Upper lobe of left lung (tissue), 4 donors: ENCODE data around the gene PWP1.

Experiments
- POLR2A ChIP-seq, 4 donors: fragments of 450-650 bp; IDR thresholded peaks; one replicate each; pipeline ENCODE4 v1.5.1; 2016 to 2017; ENCODE audit warnings: antibody characterized with exemption in 4 of 4, mild to moderate bottlenecking in 2 of 4
- TF ChIP-seq, protein P1 (sequence below), 6 experiments: fragments of 450-650 bp in 4 of 6; fragments of 200-600 bp in 2 of 6; sonication (generic) in 2 of 6; IDR thresholded peaks; one replicate each; pipeline ENCODE4 v1.5.1; 2016 to 2019; ENCODE audit warnings: antibody characterized with exemption in 6 of 6

DNA sequence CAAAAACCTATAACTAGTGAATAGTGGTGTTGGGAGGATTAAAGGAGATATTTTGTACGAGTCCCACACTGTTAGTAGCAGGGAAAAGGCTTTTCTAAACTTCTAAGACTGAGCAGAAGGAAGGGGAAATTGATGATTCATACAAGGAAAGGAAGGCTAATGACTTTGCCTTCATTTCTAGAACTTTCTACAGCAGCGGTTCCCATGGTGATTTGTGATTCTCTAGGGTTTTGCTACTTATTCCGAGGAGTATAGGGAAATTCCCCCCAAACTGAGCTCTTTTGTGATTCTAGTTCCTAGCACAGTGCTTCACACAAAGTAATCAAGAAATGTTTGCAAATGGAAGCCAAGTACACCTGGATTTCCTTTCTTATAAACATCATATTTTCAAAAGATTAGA, 23.8 kb upstream of the PWP1 start:
- TF ChIP-seq, protein P1, sequence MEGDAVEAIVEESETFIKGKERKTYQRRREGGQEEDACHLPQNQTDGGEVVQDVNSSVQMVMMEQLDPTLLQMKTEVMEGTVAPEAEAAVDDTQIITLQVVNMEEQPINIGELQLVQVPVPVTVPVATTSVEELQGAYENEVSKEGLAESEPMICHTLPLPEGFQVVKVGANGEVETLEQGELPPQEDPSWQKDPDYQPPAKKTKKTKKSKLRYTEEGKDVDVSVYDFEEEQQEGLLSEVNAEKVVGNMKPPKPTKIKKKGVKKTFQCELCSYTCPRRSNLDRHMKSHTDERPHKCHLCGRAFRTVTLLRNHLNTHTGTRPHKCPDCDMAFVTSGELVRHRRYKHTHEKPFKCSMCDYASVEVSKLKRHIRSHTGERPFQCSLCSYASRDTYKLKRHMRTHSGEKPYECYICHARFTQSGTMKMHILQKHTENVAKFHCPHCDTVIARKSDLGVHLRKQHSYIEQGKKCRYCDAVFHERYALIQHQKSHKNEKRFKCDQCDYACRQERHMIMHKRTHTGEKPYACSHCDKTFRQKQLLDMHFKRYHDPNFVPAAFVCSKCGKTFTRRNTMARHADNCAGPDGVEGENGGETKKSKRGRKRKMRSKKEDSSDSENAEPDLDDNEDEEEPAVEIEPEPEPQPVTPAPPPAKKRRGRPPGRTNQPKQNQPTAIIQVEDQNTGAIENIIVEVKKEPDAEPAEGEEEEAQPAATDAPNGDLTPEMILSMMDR (IDR thresholded peaks at IDR 0.05) = no peak
- no peak for TF ChIP-seq POLR2A (IDR thresholded peaks at IDR 0.05)
